ENCODE data around the gene CAV3.
"Not testable (repeated sequence)": the region's sequence is repeated elsewhere in the genome, so short reads cannot be mapped to it uniquely, and the experiment has no call there.

Gene CAV3

GRCh38 chr3:8733332-8734094 lies at the start of gene CAV3:
TSS of gene CAV3 (plus strand) at chr3:8733802. CDS start at chr3:8733877, 75 bp downstream.
- DNase-seq: no peak

- DNase-seq: not testable (repeated sequence)
Observed at GRCh38 chr3:8684992-8685391, 48.6 kb upstream of the CAV3 start.

- not testable (repeated sequence) for DNase-seq
Observed at GRCh38 chr3:8691295-8691694, 42.3 kb upstream of the CAV3 start.

GRCh38 chr3:8702560-8702959 lies 31.0 kb upstream of the CAV3 start:
- no peak for DNase-seq

GRCh38 chr3:8705575-8705974 lies 28.0 kb upstream of the CAV3 start:
- DNase-seq: no peak

GRCh38 chr3:8709287-8709686 lies 24.3 kb upstream of the CAV3 start:
- no peak for DNase-seq

GRCh38 chr3:8709801-8710507 lies 23.6 kb upstream of the CAV3 start:
- no peak for DNase-seq

- no peak for DNase-seq
Observed at GRCh38 chr3:8712045-8712907, 21.3 kb upstream of the CAV3 start.

- DNase-seq: no peak
Observed at GRCh38 chr3:8712908-8713255, 20.7 kb upstream of the CAV3 start.

GRCh38 chr3:8713901-8714759 lies 19.5 kb upstream of the CAV3 start:
- no peak for DNase-seq

- DNase-seq: not testable (repeated sequence)
Observed at GRCh38 chr3:8715757-8716156, 17.8 kb upstream of the CAV3 start.

- DNase-seq: no peak
Observed at GRCh38 chr3:8722808-8723207, 10.8 kb upstream of the CAV3 start.

- DNase-seq: no peak
Observed at GRCh38 chr3:8723612-8724011, 10.0 kb upstream of the CAV3 start.

- DNase-seq: no peak
Observed at GRCh38 chr3:8724108-8724752, 9.4 kb upstream of the CAV3 start.

- no peak for DNase-seq
Observed at GRCh38 chr3:8727605-8728512, 5.7 kb upstream of the CAV3 start.

GRCh38 chr3:8729479-8729878 lies 4.1 kb upstream of the CAV3 start:
- DNase-seq: no peak

GRCh38 chr3:8730656-8731055 lies 2.9 kb upstream of the CAV3 start:
- DNase-seq: peak; percentile 49

- DNase-seq: no peak
Observed at GRCh38 chr3:8732413-8732812, 1.2 kb upstream of the CAV3 start.

GRCh38 chr3:8734137-8734878 lies 706 bp downstream of the CAV3 start:
- DNase-seq: no peak

GRCh38 chr3:8734908-8735307 lies 1.3 kb downstream of the CAV3 start:
- DNase-seq: no peak
